HG03103 (cell line): ENCODE data around the gene RTF2.

ENCODE experiments used
- ATAC-seq: cut with Tn5 transposase; IDR thresholded peaks from one replicate; pipeline ENCODE4 v1.9.1; 2021; ENCODE audit warnings: low read depth; ENCODE audit not compliant: unreplicated experiment

The RTF2 gene

GRCh38 chr20:56468316-56469076, at the start of gene RTF2:
Gene RTF2, plus strand, starts transcription at chr20:56468627. Its CDS starts 71 bp downstream, at chr20:56468698.
- peak; percentile 97 for ATAC-seq

- no peak for ATAC-seq
Observed at GRCh38 chr20:56420028-56420427, 48.4 kb upstream of the RTF2 start.

- ATAC-seq: no peak
Observed at GRCh38 chr20:56420940-56421688, 47.3 kb upstream of the RTF2 start.

DNA sequence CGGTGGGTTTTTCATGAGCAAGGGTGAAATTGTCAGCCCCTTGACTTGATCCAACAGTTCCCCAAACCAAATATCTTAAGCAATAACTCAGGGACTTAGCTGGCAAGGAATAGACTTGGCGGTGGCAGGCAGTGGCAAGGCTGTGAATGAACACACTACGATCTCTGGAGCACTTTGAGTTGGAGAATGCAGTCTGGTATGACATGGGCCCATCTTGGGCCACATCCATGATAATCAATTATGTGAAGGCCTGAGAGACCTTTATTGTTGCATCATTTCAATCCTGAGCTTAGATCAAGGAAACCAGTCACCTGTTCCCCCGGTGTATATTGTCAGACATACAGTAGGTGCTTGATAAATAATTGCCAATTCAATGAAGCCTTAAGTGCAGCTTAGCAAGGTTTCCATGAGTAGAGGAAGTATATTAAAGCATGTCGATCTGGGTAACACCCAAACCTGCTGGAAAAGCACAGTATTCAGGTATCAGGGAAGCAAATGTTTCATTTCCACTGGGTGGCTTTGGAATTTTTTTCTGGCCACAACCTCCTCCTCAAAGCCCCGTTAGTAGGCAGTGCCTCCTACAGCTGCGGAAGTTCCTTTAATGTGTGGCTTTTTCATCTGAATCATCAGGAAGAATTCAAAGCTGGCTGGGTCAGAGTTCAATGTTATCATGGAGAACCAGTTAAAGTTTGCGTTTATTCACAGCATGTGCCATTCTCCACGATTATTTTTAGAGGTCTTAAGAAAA, 46.2 kb upstream of the RTF2 start:
- no peak for ATAC-seq

- ATAC-seq: no peak
Observed at GRCh38 chr20:56422824-56423189, 45.6 kb upstream of the RTF2 start.

DNA sequence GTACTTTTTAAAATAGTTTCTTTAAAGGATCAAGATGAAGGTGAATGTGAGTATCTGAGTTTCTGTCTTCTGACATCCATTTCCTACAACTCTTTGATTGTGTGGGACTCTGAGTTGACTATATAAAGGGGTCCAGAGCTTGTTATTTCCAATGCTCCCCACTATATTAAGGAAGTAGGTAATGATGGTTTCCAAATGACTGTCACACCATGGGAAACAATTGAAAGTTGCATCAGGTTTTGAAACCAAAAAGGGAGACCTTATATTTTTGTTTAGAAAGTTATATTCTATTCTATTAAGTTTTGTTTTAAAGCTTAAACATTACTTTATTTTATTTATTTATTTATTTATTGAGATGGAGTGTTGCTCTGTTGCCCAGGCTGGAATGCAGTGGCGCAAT, 45.2 kb upstream of the RTF2 start:
- ATAC-seq: no peak

- no peak for ATAC-seq
Observed at GRCh38 chr20:56423886-56424285, 44.5 kb upstream of the RTF2 start.

- ATAC-seq: no peak
Observed at GRCh38 chr20:56424931-56425330, 43.5 kb upstream of the RTF2 start.

DNA sequence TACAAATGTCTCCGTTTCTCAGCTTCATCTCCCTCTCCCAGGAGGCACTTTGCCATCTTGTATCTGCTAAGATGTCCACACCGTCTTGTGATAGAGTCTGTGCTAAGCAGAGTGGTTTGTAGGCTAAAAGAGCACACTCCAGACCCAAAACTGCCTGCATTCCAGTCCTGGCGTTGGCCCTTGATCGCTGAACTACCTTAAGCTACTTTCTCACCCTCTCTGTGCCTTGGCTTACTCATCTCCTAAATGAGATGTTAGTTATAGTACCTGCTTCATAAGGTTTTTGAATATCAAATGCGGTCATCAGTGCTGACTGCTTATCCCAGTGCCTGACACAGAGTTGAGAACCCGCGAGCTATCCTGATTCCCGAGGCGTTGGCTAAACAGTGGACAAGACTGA, 42.4 kb upstream of the RTF2 start:
- ATAC-seq: no peak

- no peak for ATAC-seq
Observed at GRCh38 chr20:56426926-56427325, 41.5 kb upstream of the RTF2 start.

DNA sequence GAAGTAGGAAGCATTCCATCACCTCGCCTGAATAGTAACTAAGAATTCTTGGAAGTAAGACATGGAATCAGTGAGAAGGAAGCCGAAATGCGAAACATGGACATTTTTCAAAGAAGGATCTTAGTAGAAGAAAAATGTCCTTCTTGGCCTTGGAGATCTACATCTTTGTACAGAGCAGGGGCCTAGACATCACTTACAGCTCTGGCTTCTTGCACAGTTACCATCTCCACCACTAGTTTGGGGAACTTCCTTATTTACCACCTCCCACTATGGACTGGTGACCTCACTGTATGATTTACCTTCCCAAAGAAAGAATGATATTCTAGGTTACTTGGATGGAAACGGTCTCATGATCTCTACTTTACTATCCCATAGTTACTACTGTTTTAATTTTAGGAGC, 40.6 kb upstream of the RTF2 start:
- no peak for ATAC-seq

DNA sequence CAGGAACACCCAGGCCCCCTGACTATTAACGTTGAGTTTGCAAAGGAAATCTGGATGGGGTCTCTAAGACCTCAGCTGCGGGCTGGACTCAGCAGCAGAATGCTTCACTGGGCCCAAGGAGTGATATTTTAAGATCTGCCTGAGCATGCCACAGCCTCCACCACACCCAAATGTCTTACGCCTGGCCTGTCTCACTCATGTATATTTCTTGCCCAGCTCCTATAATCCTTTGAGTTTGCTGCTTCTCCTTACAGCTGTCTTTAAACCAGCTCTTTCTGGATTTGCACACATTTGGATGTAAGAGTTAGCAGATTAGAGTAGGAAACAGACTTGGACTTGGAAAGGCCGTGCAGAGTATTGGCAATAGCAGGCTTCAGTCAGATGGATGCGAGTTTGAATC, 40.0 kb upstream of the RTF2 start:
- no peak for ATAC-seq

- no peak for ATAC-seq
Observed at GRCh38 chr20:56428881-56429280, 39.5 kb upstream of the RTF2 start.

DNA sequence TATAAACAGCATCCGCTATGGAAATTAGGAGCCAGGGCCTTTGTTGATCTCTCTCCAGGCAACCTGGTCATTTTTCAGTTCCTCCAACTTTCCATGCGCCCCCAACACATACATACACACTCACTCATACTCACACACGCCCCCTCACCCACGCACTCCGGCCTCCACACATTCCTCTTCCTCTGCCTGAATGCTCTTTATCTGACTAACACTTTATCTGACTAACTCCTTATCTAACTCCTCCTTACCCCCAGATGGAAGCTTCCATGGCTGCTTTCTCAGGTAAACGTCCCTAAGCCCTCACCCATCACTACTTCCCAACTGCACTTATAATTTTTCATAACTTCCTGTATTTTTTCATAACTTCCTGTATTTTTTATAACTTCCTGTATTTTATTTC, 38.9 kb upstream of the RTF2 start:
- no peak for ATAC-seq

DNA sequence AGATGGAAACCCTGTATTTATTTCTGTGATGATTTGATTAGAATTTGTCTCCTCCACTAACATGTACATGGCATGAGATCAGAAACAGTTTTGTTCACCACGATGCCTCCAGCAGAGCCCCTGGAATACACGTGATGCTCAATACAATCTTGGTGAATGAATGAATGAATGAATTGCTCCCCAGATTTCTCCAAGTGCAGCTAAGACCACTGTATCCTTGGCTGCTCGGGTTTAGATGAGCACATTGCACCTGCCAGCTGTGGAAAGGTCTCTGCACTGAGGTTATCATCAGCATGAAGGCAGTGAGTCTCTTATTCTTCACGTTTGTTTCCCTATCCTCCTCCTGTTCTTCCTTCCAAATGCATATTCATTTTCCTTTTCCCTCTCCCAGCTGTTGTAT, 38.5 kb upstream of the RTF2 start:
- no peak for ATAC-seq

GRCh38 chr20:56430461-56430860, 38.0 kb upstream of the RTF2 start:
- ATAC-seq: no peak

DNA sequence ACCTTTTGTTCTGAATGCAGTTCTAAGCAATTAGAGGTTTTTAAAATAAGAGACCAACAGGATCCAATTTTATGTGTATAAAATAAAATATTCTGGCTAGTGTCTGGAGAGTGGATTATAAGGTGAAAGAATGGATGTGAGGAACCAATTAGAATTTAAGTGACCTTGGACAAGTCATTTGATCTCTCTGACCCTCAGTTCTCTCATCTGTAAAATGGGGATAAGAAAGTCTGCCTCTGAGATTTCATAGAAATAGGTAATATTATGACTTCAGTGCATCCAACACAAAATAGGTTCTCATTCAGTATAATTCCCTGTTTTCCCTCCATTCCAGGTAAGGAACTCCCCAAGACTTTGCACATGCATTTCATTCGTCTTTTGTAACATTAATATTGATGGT, 37.5 kb upstream of the RTF2 start:
- no peak for ATAC-seq

GRCh38 chr20:56431471-56431870, 37.0 kb upstream of the RTF2 start:
- ATAC-seq: no peak

- ATAC-seq: no peak
Observed at GRCh38 chr20:56433221-56433879, 35.1 kb upstream of the RTF2 start.

DNA sequence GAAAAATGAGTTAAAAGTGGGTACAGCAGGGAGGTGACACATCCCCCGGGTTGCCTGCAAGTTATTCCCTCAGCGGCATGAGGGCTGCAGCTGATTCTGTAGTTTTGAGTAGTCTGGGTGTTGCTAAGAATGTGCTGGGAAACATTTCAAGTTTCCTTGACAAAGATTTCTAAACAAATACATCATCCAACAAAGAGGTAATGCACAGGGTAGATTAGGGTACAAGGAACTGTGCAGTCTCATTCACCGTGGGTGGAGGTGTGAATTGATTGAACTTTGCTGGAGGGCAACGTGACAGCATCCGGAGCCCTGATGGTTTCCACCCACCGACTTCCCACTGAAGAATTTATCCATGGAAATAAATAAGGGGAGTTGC, 34.6 kb upstream of the RTF2 start:
- ATAC-seq: no peak
